Transverse colon (tissue), 4 donors: ENCODE data around the gene ZIK1. TPM values are rescaled to one million over a fixed set of nuclear protein-coding genes. Genes with fewer than 3 reads are reported as not detected.

Experiments used
- DNase-seq: peaks from one replicate; pipeline ENCODE4 v3.0.0-alpha.2; 2019
- H3K27ac ChIP-seq, 4 donors: fragments of 200-600 bp; sonication (generic); 2 replicates each; pipeline ENCODE4 v1.5.1; 2016 to 2018; ENCODE audit warnings: inconsistent platforms in 4 of 4
- H3K27me3 ChIP-seq: fragments of 200-600 bp; sonication (generic); 2 replicates; pipeline ENCODE4 v1.5.1; 2017; ENCODE audit warnings: inconsistent platforms
- H3K36me3 ChIP-seq, 4 donors: fragments of 200-600 bp; sonication (generic); 2 replicates each; pipeline ENCODE4 v1.5.1; 2017 to 2019; ENCODE audit warnings: inconsistent platforms in 4 of 4
- H3K4me1 ChIP-seq, 4 donors: fragments of 200-600 bp; sonication (generic); 2 replicates each; pipeline ENCODE4 v1.5.1; 2017 to 2020; ENCODE audit warnings: inconsistent platforms in 4 of 4
- H3K4me3 ChIP-seq, 4 donors: fragments of 200-600 bp; sonication (generic); 1 replicate in 1 of 4; 2 replicates in 3 of 4; pipeline versions ENCODE4 v1.5.1 to v1.6.1; 2017 to 2019; ENCODE audit warnings: inconsistent platforms in 4 of 4
- H3K9me3 ChIP-seq, 2 donors: fragments of 200-600 bp; sonication (generic); 2 replicates each; pipeline ENCODE4 v1.5.1; 2017 to 2019; ENCODE audit warnings: inconsistent platforms in 2 of 2
- CTCF ChIP-seq, 5 experiments: fragments of 200-600 bp in 3 of 5; fragments of 450-650 bp in 2 of 5; sonication (generic) in 3 of 5; IDR thresholded peaks; 1 replicate in 2 of 5; 2 replicates in 3 of 5; pipeline ENCODE4 v1.5.1; 2016 to 2017; ENCODE audit warnings: antibody characterized with exemption in 5 of 5, inconsistent platforms in 3 of 5, mild to moderate bottlenecking in 2 of 5, moderate library complexity in 1 of 5
- EP300 ChIP-seq: sonication (generic); formaldehyde crosslinking; IDR thresholded peaks from one replicate; pipeline ENCODE4 v1.6.1; 2017; ENCODE audit warnings: antibody characterized with exemption, low read depth
- POLR2A ChIP-seq: fragments of 450-650 bp; IDR thresholded peaks from one replicate; pipeline ENCODE4 v1.6.1; 2016; ENCODE audit warnings: antibody characterized with exemption, mild to moderate bottlenecking, moderate library complexity
- POLR2AphosphoS5 ChIP-seq, 3 donors: sonication (generic); formaldehyde crosslinking; IDR thresholded peaks; one replicate each; pipeline ENCODE4 v1.6.1; 2016; ENCODE audit warnings: antibody characterized with exemption in 3 of 3
- WGBS, 2 donors: methylation state at CpG; one replicate each; pipeline ENCODE4 v1.1.5; 2018; ENCODE audit warnings: low coverage in 1 of 2; 5-methylcytosine and 5-hydroxymethylcytosine counted together
- in situ Hi-C, 4 donors: fragments of 200-750 bp; cut with MboI; loops; one replicate each; pipeline versions ENCODE4 v1.15.0 to v1.15.1; 2017; ENCODE audit warnings: low sequenced_read_pairs in 3 of 4, low pct_ligation_motif_present in 1 of 4, low pct_unique_long_range_greater_than_20kb in 1 of 4
- intact Hi-C: fragments of 100-400 bp; cut with DNase I; formaldehyde crosslinking; loops from one replicate; pipeline ENCODE4 v1.15.1; 2023; ENCODE audit warnings: low total_unique reads
- total RNA-seq, 4 donors: library from RNA; depleted of rRNA; stranded (reverse); fragments of >200 nt; gene quantifications; one replicate each; pipeline ENCODE4 v1.1.0, GENCODE V29; 2016

Gene ZIK1
- total RNA-seq, 4 donors from 2014 or later = 0.40 to 3.3 (median 1.2) TPM

GRCh38 chr19:57572415-57572947, 11.5 kb upstream of the ZIK1 start:
- WGBS, 2 donors = 96 to 100% methylated on average over 2 to 3 of the region's 3 CpGs
- Histone ChIP-seq H3K27me3 (no peaks in the 10 kb centered on the region), H3K9me3 (peaks cover 67 to 94% of the 10 kb centered on the region in 2 donors), H3K4me3 (no peak overlapping the region), H3K4me1 (peaks cover 0 to 1% (median 0%) of the 10 kb centered on the region in 4 donors), H3K27ac (no peak overlapping the region), H3K36me3 (peaks cover 0 to 53% (median 27%) of the 10 kb centered on the region in 4 donors)
- in situ Hi-C loops (no loop called here), intact Hi-C loops (no loop called here)
- no peak for DNase-seq
- TF ChIP-seq EP300 (no peak), CTCF (IDR thresholded peaks at IDR 0.05) (no peak)

- no peak overlapping the region for H3K27ac ChIP-seq
- DNase-seq = no peak
- H3K4me1 ChIP-seq = peaks cover 0 to 12% (median 6%) of the 10 kb centered on the region in 4 donors
- no peaks in the 10 kb centered on the region for H3K27me3 ChIP-seq
- H3K4me3 ChIP-seq = no peak overlapping the region
- peaks cover 48 to 53% of the 10 kb centered on the region in 2 donors for H3K9me3 ChIP-seq
- intact Hi-C loops (no loop called here), in situ Hi-C loops (no loop called here)
- H3K36me3 ChIP-seq = peaks cover 0 to 51% (median 27%) of the 10 kb centered on the region in 4 donors
- TF ChIP-seq POLR2AphosphoS5 (IDR thresholded peaks at IDR 0.05) (no peak), EP300 (no peak), POLR2A (no peak), CTCF (IDR thresholded peaks at IDR 0.05) (no peak)
Measured at GRCh38 chr19:57576661-57577060, 7.3 kb upstream of the ZIK1 start.

GRCh38 chr19:57578487-57579205, 5.3 kb upstream of the ZIK1 start, which contains the start of gene ZNF416:
TSS of gene ZNF416 (minus strand) at chr19:57578911. CDS start at chr19:57578704, 207 bp downstream.
- Histone ChIP-seq H3K4me1 (peaks cover 0 to 17% (median 10%) of the 10 kb centered on the region in 4 donors), H3K4me3 (peak within 1 kb of the TSS; percentile 82 to 97 (median 92)), H3K27ac (peak within 1 kb of the TSS; percentile 64 to 85 (median 74)), H3K36me3 (peaks cover 0 to 31% (median 13%) of the 10 kb centered on the region in 4 donors), H3K27me3 (no peaks in the 10 kb centered on the region), H3K9me3 (peaks cover 34 to 37% of the 10 kb centered on the region in 2 donors)
- intact Hi-C loops = no loop called here
- TF ChIP-seq POLR2AphosphoS5 (IDR thresholded peaks at IDR 0.05) = peak in 2 of 3 donors; percentile 32 to 41
- no peak for TF ChIP-seq POLR2A
- TF ChIP-seq EP300 = no peak
- TF ChIP-seq CTCF (IDR thresholded peaks at IDR 0.05) = peak in 2 of 5 experiments; percentile 16 to 22
- WGBS, 2 donors = 0 to 1% methylated on average over 4 to 47 of the region's 62 CpGs
- in situ Hi-C loops = no loop called here
- peak; percentile 97 for DNase-seq

GRCh38 chr19:57583104-57583520, 833 bp upstream of the ZIK1 start:
- peaks cover 0 to 19% (median 8%) of the 10 kb centered on the region in 4 donors for H3K4me1 ChIP-seq
- H3K9me3 ChIP-seq = peaks cover 0 to 7% of the 10 kb centered on the region in 2 donors
- in situ Hi-C loops (no loop called here), intact Hi-C loops (no loop called here)
- peaks cover 0 to under 1% (median 0%) of the 10 kb centered on the region in 4 donors for H3K36me3 ChIP-seq
- peak overlapping the region in 3 of 4 donors; percentile 39 to 62 (median 44) for H3K4me3 ChIP-seq
- no peaks in the 10 kb centered on the region for H3K27me3 ChIP-seq
- DNase-seq = no peak
- H3K27ac ChIP-seq = no peak overlapping the region
- 65% methylated on average over 20 of the region's 21 CpGs; no CpG with 5 or more reads in 1 of the 2 donors for WGBS, 2 donors
- TF ChIP-seq POLR2A (no peak), EP300 (no peak), CTCF (IDR thresholded peaks at IDR 0.05) (no peak), POLR2AphosphoS5 (IDR thresholded peaks at IDR 0.05) (no peak)
